Erythroblast (primary cell): ENCODE results near the gene ATP6V0B.

Experiments
- GATA1 ChIP-seq: IDR thresholded peaks from 2 replicates; pipeline ENCODE4 v1.6.1; 2011; ENCODE audit warnings: low read depth, mild to moderate bottlenecking, control low read depth, low read length, moderate library complexity
- POLR2A ChIP-seq: IDR thresholded peaks from 2 replicates; pipeline ENCODE4 v1.6.1; 2011; ENCODE audit warnings: mild to moderate bottlenecking, low read length

DNA sequence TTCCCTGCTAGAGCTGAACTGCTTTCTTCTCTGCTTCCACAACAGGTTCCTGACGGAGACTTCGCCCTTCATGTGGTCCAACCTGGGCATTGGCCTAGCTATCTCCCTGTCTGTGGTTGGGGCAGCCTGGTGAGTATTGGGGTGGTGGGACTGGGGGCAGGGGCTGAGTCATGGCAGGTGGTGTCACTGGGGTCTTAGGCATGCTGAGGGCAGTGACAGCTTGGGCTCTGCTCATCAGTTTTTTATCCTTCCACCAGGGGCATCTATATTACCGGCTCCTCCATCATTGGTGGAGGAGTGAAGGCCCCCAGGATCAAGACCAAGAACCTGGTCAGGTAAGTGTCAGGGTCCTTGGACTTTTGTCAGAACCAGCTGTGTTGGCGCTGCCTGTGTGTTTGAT lies 1.3 kb downstream of the ATP6V0B start:
- no peak for TF ChIP-seq POLR2A
- no peak for TF ChIP-seq GATA1
